B cell (primary cell): ENCODE results near the gene SMURF2. TPM values are rescaled to one million over a fixed set of nuclear protein-coding genes. Genes with fewer than 3 reads are reported as not detected.

Experiments used
- ATAC-seq: fragments of 200-7000 bp; cut with Tn5 transposase; one replicate; pipeline ENCODE4 v1.10.0; 2021; ENCODE audit warnings: low read depth, mild to moderate bottlenecking, moderate number of reproducible peaks, moderate library complexity
- CTCF ChIA-PET: fragments of 350-600 bp; sonication (Branson Sonifier 250); formaldehyde crosslinking; loops from one replicate; lab custom pipeline; 2021; ENCODE audit warnings: antibody characterized with exemption, inconsistent platforms; lab: Charles Lee
- POLR2A ChIA-PET: fragments of 350-600 bp; sonication (Branson Sonifier 250); formaldehyde crosslinking; loops from one replicate; lab custom pipeline; 2021; ENCODE audit warnings: antibody characterized with exemption; lab: Charles Lee
- DNase-seq: peaks from one replicate; pipeline ENCODE4 v3.0.0; 2013
- H2AFZ ChIP-seq: 2 replicates; pipeline ENCODE4 v1.6.1; 2012; ENCODE audit warnings: mild to moderate bottlenecking, low read depth, low read length; ENCODE audit not compliant: insufficient read depth, poor library complexity, severe bottlenecking
- H3K27ac ChIP-seq, 2 donors: 1 replicate in 1 of 2; 2 replicates in 1 of 2; pipeline ENCODE4 v1.5.1; 2012 to 2013; ENCODE audit warnings: low read length in 2 of 2, mild to moderate bottlenecking in 2 of 2, moderate library complexity in 1 of 2
- H3K27me3 ChIP-seq, 4 experiments: fragments of 200-600 bp in 1 of 4; sonication (generic) in 1 of 4; replicated peaks in 1 of 4; 1 replicate in 2 of 4; 2 replicates in 2 of 4; pipeline versions ENCODE4 v1.6.1 to v1.7.0; 2013 to 2016; ENCODE audit warnings: low read length in 3 of 4, mild to moderate bottlenecking in 2 of 4, mixed read lengths in 1 of 4, moderate library complexity in 1 of 4; ENCODE audit not compliant: insufficient read depth in 4 of 4, control insufficient read depth in 3 of 4; ENCODE audit errors: control extremely low read depth in 1 of 4
- H3K36me3 ChIP-seq, 2 experiments: replicated peaks in 1 of 2; 1 replicate in 1 of 2; 2 replicates in 1 of 2; pipeline versions ENCODE4 v1.6.1 to v1.7.1; 2013; ENCODE audit warnings: low read length in 1 of 2; ENCODE audit not compliant: insufficient read depth in 2 of 2, control insufficient read depth in 1 of 2; ENCODE audit errors: control extremely low read depth in 1 of 2, extremely low read depth in 1 of 2
- H3K4me1 ChIP-seq, 2 donors: fragments of 200-600 bp in 1 of 2; sonication (generic) in 1 of 2; 1 replicate in 1 of 2; 2 replicates in 1 of 2; pipeline versions ENCODE4 v1.5.1 to v1.6.1; 2013 to 2017; ENCODE audit warnings: low read length in 2 of 2; ENCODE audit not compliant: control insufficient read depth in 2 of 2, insufficient read depth in 2 of 2
- H3K4me2 ChIP-seq: replicated peaks from 2 replicates; pipeline ENCODE3; 2012; ENCODE audit warnings: mild to moderate bottlenecking, low read depth, low read length; ENCODE audit not compliant: poor library complexity, severe bottlenecking
- H3K4me3 ChIP-seq, 5 experiments: fragments of 200-600 bp in 1 of 5; sonication (generic) in 1 of 5; 1 replicate in 3 of 5; 2 replicates in 2 of 5; pipeline versions ENCODE4 v1.5.1 to v1.7.0; 2011 to 2016; ENCODE audit warnings: low read length in 4 of 5, mild to moderate bottlenecking in 4 of 5, low read depth in 2 of 5, control low read depth in 1 of 5, moderate library complexity in 1 of 5; ENCODE audit not compliant: insufficient read depth in 1 of 5; ENCODE audit errors: control extremely low read depth in 1 of 5, extremely low read depth in 1 of 5
- H3K79me2 ChIP-seq: fragments of 200-600 bp; sonication (generic); one replicate; pipeline ENCODE4 v1.6.0; 2016; ENCODE audit warnings: low read length; ENCODE audit not compliant: control insufficient read depth, insufficient read depth
- H3K9ac ChIP-seq: fragments of 200-600 bp; sonication (generic); 2 replicates; pipeline ENCODE4 v1.6.1; 2017; ENCODE audit warnings: mild to moderate bottlenecking, low read length, moderate library complexity
- H3K9me3 ChIP-seq, 3 donors: one replicate each; pipeline versions ENCODE4 v1.6.1 to v1.7.1; 2013; ENCODE audit warnings: low read length in 2 of 3; ENCODE audit not compliant: control insufficient read depth in 2 of 3, insufficient read depth in 1 of 3; ENCODE audit errors: control extremely low read depth in 1 of 3
- H4K20me1 ChIP-seq: 2 replicates; pipeline ENCODE4 v1.6.0; 2012; ENCODE audit warnings: mild to moderate bottlenecking, low read length; ENCODE audit not compliant: insufficient read depth, control insufficient read depth, poor library complexity, severe bottlenecking
- H3K27ac Mint-ChIP-seq: one replicate; pipeline ENCODE4 v1.8.0; 2021; ENCODE audit warnings: mixed read lengths
- H3K27me3 Mint-ChIP-seq: one replicate; pipeline ENCODE4 v1.8.0; 2021; ENCODE audit warnings: mixed read lengths
- H3K4me1 Mint-ChIP-seq: one replicate; pipeline ENCODE4 v1.8.0; 2021; ENCODE audit warnings: mixed read lengths
- H3K4me3 Mint-ChIP-seq: one replicate; pipeline ENCODE4 v1.8.0; 2021; ENCODE audit warnings: mixed read lengths
- H3K9me3 Mint-ChIP-seq: one replicate; pipeline ENCODE4 v1.8.0; 2022; ENCODE audit warnings: mixed read lengths; ENCODE audit not compliant: insufficient read depth
- CTCF ChIP-seq: fragments of 200-600 bp; IDR thresholded peaks from one replicate; pipeline ENCODE4 v1.8.0; 2022; ENCODE audit warnings: antibody characterized with exemption, mild to moderate bottlenecking
- EZH2 ChIP-seq: IDR thresholded peaks from 2 replicates; pipeline ENCODE4 v1.6.1; 2012; ENCODE audit warnings: borderline replicate concordance, low read depth, mild to moderate bottlenecking, moderate library complexity, low read length; ENCODE audit not compliant: insufficient read depth, poor library complexity, severe bottlenecking
- WGBS: methylation state at CpG from one replicate; pipeline ENCODE4 v1.1.5; 2013; ENCODE audit warnings: missing lambda C conversion rate; ENCODE audit not compliant: insufficient coverage; 5-methylcytosine and 5-hydroxymethylcytosine counted together
- intact Hi-C: fragments of 100-400 bp; cut with micrococcal nuclease; formaldehyde crosslinking; loops from one replicate; pipeline ENCODE4 v1.10.0; 2022
- polyA plus RNA-seq: library from polyadenylated mRNA; depleted of rRNA; stranded (reverse); fragments of >200 nt; gene quantifications from 2 replicates; pipeline ENCODE4 v1.2.3, GENCODE V29; 2012
- total RNA-seq, 2 donors: library from RNA; stranded (reverse); fragments of 120-200 nt in 1 of 2; gene quantifications; 1 replicate in 1 of 2; 2 replicates in 1 of 2; pipeline versions ENCODE4 v1.2.3 to v1.2.4, GENCODE V29; 2013 to 2022

The SMURF2 gene
- total and polyA plus RNA-seq, 2 donors (not counting 1 experiment from before 2014, with no cell fraction given) = 9.2 to 32.8 TPM

GRCh38 chr17:64503821-64504768, 158.0 kb downstream of the SMURF2 start:
- POLR2A ChIA-PET = interaction anchor here (1.1 kb wide), 1 partner anchor 730 kb away, joined by 4 read pairs; the partner anchor contains the start of genes CCDC47 and DDX42
- H3K4me1 Mint-ChIP-seq = peaks cover 65% of the 10 kb centered on the region
- DNase-seq (no peak), ATAC-seq (no peak)
- H3K36me3 ChIP-seq = peaks cover 4 to 61% of the 10 kb centered on the region in 2 experiments
- no peaks in the 10 kb centered on the region for H3K9me3 ChIP-seq
- TF ChIP-seq CTCF (no peak), EZH2 (no peak)
- peaks cover 73% of the 10 kb centered on the region for H4K20me1 ChIP-seq
- no peaks in the 10 kb centered on the region for H3K27me3 Mint-ChIP-seq
- peak overlapping the region; percentile 97 for H3K4me3 Mint-ChIP-seq
- CTCF ChIA-PET = interaction anchor here (4.1 to 5.5 kb wide), 3 partner anchors 7 to 83 kb away, joined by 29 to 125 read pairs (median 35); partner anchors contain the start of gene POLG2
- intact Hi-C loops = no loop called here
- no peaks in the 10 kb centered on the region for H3K9me3 Mint-ChIP-seq
- peaks cover 27 to 32% of the 10 kb centered on the region in 2 donors for H3K4me1 ChIP-seq
- H3K79me2 ChIP-seq = peaks cover 65% of the 10 kb centered on the region
- H3K9ac ChIP-seq = peak overlapping the region; percentile 100
- peak overlapping the region; percentile 83 for H3K4me2 ChIP-seq
- 58% methylated on average over 3 of the region's 7 CpGs for WGBS
- H3K27ac ChIP-seq = peak overlapping the region; percentile 99 to 100
- H2AFZ ChIP-seq = no peak overlapping the region
- H3K4me3 ChIP-seq = peak overlapping the region; percentile 97 to 100 (median 99)
- peak overlapping the region; percentile 99 for H3K27ac Mint-ChIP-seq
- H3K27me3 ChIP-seq = no peaks in the 10 kb centered on the region

- ChIA-PET CTCF (interaction anchor here (4.7 to 5.5 kb wide), 2 partner anchors 12 to 83 kb away, joined by 35 to 125 read pairs; no protein-coding TSS in a partner anchor), POLR2A (no interaction called here)
- Histone ChIP-seq H4K20me1 (peaks cover 74% of the 10 kb centered on the region), H2AFZ (no peak overlapping the region), H3K79me2 (peaks cover 58% of the 10 kb centered on the region), H3K4me3 (no peak overlapping the region), H3K4me2 (no peak overlapping the region), H3K9me3 (no peaks in the 10 kb centered on the region), H3K27ac (peak overlapping the region in 1 of 2 donors; percentile 99), H3K36me3 (peaks cover 4 to 61% of the 10 kb centered on the region in 2 experiments), H3K9ac (no peak overlapping the region), H3K27me3 (no peaks in the 10 kb centered on the region), H3K4me1 (peaks cover 25 to 30% of the 10 kb centered on the region in 2 donors)
- peak overlapping the region; percentile 75 for H3K27ac Mint-ChIP-seq
- DNase-seq (peak; percentile 29), ATAC-seq (no peak)
- intact Hi-C loops = no loop called here
- WGBS = 95% methylated on average over 5 of the region's 5 CpGs
- H3K9me3 Mint-ChIP-seq = no peaks in the 10 kb centered on the region
- peaks cover 65% of the 10 kb centered on the region for H3K4me1 Mint-ChIP-seq
- H3K27me3 Mint-ChIP-seq = no peaks in the 10 kb centered on the region
- H3K4me3 Mint-ChIP-seq = peak overlapping the region; percentile 35
- TF ChIP-seq EZH2 (no peak), CTCF (no peak)
Measured at GRCh38 chr17:64503341-64503740, 158.8 kb downstream of the SMURF2 start.
